ENCODE data around the gene MTCL3.
"Not testable (repeated sequence)": the region's sequence is repeated elsewhere in the genome, so short reads cannot be mapped to it uniquely, and the experiment has no call there.

The MTCL3 gene

DNA sequence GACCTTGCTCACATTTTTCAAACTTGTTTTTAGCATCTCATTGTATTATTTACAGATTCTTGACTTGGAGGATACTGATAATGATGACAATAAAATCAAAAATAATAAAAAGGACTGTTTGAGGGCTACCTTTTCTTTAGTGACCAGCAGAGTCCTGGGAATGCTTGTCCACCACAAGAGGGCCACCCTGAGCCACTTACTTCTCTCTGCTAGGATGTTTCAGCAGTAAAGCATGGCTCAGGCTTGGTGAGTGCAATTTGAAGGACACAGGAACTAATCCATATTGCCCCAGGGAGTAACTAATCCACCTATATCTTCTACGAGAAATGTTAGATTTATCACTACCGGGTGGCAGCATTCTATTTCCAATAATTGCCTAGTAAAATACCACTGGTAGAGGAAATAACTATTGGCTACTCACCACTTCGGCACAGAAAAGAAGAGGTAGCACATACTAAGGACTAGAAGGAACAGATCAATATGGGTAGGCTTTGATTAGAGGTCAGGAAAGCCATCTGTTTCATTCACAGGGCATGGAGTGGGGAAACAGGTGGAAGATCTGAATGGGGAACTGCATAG, 54.2 kb downstream of the MTCL3 start:
- peak; percentile 70 for DNase-seq

DNA sequence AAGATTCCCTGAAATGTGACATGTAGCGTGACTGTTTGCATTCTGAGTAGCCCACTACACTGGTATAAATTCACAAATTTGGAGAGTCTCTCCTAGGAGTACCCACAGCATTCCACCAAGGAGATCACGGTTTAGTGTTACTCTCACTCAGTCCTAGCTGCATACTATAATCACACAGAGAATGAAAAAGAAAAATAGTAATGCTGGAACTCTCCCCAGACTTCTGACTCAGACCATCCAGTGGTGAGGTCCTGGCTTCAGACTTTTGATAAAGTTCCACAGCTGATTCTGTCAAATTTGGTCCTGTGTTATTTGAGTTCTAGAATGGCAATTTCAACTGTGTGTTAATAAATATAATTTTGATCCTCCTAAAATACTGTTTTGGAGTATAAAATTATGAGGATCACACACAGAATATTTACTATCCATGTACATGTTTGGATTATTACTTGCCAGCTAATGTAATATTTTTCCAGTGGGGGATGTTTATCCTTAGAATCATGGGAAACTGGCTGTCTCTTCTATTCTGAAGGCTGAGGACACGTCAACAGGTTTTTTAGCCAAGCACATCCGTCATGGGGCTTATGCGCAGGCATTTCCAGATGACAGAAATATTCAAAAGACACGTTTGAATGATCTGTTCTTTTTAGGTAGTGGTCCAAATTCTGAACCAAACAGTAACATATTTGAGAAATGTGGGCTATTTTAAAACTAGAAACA, 54.8 kb downstream of the MTCL3 start:
- DNase-seq: no peak

DNA sequence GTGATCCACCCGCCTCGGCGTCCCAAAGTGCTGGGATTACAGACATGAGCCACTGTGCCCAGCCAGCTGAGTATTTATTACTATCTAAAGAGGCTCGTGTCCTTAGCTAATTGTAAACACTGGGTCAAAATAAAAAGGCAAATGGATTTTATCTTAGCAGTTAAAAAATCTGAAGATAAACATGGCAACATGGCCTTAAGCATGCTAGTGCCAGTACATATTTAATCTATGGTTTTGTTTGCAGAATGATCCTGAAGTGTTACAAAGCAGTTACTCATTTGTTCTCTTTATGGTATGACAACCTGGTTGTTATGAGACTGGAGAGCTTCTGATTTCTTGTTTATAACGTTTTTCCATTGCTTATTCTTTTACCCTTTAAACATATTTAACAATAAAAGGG, 56.1 kb downstream of the MTCL3 start:
- DNase-seq: no peak

DNA sequence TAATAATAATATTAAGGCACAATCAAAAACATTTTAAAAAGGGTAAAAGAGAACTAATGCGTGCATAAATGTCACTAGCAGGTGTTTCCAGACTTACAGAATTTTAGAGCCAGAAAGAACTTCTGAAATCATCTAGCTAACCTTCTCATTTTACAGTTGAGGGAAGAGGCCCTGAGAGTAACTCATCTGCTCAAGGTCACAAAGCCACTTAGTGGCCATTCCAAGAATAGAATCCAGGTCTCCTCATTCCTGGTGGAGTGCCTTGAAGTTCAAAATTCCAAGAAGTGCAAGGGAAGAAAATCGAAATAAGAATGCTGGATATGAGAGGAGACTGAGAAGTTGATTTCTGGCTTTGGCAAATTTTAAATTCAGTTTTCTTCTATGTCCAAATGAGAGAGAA, 56.8 kb downstream of the MTCL3 start:
- no peak for DNase-seq

DNA sequence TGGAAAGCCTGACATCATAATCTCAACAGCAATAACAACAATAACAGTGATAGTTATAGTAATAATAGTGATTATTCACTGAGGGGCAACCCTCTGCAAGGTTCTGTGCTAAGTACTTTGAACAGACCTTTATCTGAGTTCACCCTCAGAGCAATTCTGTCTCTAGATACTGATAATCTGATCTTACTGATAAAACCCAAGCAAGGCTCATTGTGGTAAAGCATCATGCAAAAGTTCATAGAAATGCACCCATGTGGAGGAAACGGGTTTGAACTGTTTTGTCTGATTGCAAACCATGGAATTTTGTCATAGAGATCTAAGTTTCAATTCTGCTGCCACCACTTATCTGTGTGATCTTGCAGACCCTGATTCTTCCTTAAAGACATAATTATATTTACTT, 58.7 kb downstream of the MTCL3 start:
- DNase-seq: no peak

DNA sequence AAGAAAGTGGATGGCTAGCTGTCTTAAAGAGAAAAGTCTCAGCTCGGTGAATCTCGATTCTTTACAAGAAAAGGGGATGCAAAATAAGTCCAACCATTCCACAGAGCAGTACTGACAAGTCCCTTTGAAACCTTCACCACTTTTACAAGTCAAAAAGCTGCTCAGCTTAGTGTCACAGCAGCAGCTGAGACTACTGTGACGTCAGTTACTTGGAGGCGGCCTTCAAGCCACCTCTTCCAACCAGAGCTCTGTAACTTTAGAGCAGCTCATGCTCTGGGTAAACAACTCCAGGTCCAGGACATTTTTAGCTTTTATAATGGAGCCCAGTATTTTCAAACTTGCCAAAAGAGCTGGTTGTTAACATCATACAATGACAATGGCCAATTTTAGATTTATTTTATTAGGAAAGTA, 59.9 kb downstream of the MTCL3 start, which contains the start of gene KIAA0408:
Gene KIAA0408 (minus strand): TSS at position 159 of the 411 bp plus-strand sequence. CDS start 5,408 bp downstream, outside the sequence.
- DNase-seq: no peak

DNA sequence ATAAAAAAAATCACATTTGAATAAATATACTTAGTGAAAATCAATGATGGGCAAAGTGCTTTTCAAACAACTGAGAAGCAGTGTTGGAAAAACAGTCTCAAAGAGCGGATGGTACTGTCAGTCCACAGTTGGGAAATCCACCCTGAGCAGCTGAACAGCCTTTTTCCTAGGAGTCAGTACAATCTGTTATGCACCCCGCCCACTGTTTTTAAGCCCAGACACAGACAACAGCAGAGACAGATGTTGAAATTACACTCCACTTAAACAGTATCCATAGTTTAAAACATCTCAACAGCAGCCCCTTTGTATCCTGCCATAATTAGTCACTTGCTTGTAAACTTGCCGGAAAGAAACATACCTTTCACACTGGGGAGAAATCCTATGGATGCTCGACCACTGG, 60.3 kb downstream of the MTCL3 start:
- no peak for DNase-seq

DNA sequence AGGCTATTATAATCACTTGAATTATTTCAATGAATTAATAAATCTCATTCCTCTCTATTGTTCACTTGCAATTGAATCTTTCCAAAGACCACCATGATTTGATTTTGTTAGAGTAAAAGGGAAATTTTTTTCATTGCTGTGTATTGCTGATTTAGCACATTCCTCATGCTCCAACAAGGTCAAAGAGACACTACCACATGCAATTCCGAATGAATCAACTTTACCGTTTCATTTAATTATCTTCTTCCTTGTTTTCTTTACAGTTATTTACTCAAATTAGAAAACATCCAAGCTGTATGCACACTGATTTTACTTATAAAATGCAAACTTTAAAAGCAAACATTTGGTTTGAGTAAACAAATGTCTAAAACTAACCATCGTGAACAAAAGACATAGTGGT, 60.9 kb downstream of the MTCL3 start:
- no peak for DNase-seq

DNA sequence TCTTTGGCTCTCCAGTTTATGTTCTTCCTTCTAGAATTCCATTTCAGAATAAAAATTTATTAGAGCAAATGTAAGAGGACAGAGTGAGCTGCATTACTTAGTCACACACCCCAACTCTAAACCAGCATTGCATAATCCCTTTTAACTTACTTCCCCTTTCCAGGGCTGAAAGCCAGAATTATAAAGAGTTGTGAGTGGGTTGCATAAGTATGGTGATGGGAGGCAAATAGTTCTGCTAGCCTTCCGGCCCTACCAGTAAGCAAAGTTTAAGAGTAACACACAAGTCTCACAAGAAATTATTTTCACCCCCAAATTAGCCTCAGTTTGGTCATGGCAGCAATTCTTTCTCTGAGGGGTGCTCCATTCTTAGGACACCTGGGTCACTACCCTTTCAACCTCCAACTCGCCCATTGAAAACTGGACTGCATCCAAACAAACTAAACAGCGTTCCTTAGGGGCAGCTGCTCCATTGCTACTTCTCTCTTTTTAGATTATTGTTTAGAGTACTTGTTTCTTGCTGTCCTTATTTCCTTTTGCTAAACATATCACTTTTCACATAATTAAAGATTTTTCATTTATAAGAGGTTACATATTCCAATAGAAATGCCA, 61.6 kb downstream of the MTCL3 start:
- no peak for DNase-seq

DNA sequence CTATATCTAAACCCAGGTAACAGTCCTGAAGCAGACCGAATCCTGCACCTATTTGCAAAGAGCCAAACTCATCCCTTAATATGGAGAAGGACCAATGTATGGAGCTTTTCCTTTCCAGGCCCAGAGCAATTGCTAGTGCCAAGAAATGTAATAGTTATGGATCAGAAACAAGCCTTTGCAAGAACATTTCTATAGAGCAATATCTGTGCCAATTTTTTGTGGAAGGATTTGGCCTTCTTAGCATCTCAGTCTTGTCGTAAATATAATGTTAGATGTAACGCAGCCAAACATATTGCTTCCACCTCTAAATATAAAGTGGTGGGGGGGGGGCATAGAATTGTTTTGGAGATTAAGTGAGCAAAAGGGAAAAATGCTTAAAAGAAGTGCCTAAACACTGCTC, 62.7 kb downstream of the MTCL3 start:
- no peak for DNase-seq

DNA sequence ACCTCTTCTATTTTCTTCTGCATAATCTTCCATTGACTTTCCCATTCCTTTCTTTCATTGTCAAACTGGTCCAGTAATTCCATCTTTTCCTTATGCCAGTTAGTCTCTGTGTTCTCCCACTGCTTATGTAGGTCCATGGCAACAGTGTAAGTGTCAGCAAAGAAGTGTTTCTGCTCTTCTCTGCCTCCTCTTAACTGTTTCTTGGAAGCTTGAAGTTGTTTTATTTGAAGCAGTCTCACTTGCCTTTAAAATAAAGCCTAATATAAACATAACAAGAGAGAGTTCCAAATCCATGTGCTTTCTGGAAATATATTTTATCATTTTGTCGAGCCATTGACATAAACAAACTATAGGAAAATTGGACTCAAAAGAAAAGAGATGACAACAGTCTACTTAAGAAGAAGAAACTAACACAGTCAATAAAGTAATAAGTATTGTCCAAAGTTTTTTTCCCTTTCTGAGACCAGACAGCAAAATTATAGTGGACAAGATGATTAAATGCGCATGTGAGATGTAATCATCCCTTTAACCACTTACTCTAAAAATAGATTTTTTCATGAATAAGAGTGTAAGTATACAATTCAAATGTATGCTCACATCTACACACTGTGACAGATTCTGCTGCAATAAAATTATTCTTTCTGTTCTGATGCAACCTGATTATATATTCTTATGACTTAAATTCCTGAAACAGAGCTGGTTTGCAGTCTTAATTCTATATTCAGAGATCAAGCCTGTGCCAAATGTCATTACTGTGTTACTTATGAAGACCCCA, 65.1 kb downstream of the MTCL3 start:
- no peak for DNase-seq

DNA sequence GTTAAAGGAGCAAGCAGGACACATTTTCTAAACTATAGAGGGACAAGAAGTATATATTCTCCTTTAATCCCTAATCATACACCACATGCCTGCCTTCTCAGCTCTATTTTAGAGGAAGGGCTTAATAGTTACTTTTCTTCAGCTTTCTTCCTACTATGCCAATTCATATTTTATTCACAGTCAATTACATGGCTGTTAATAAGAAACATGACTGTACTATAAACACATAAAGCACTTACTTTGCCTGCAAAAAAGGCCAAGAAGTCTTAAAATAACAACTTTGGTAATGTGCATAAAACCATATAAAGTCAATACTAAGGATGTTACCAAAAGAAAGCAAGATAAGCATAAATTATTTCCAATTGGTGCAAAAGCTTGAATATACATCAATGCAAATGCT, 66.3 kb downstream of the MTCL3 start:
- DNase-seq: no peak

DNA sequence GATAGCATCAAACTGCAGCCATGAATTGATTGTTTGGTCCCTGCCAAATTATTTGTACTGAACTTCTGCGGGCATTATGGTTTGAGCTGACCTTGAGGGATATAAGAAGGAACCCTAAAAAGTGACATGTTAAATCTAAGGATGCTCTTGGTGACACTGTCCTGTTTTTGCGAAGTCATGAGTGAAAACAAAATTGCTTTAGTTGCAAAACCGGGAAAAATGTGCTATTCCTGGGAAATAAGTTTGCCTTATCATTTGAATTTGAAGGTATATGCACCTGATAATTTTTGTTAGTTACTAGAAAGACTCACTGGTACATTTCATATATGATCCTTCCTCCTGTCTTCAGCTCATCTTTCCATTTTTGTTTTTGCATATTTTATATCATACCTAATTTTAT, 67.7 kb downstream of the MTCL3 start:
- no peak for DNase-seq

DNA sequence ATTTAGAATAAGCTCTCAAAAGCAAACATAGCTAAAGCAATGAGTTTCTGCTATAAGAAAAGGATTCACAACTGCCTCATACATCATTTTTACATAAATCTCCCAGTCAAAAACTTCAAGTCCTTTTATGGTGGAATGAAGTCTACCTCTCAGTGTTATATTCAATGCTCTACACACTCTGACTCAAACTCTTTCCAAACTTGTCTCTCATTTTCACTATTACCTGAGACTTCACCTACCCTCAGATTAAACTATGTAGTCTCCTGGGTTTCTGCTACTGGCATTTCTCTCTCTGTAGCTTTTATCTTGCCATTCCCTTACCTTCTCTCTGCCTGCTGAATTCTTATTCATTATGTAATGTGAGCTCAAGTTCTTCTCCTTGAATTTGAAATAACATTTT, 71.4 kb downstream of the MTCL3 start:
- no peak for DNase-seq

DNA sequence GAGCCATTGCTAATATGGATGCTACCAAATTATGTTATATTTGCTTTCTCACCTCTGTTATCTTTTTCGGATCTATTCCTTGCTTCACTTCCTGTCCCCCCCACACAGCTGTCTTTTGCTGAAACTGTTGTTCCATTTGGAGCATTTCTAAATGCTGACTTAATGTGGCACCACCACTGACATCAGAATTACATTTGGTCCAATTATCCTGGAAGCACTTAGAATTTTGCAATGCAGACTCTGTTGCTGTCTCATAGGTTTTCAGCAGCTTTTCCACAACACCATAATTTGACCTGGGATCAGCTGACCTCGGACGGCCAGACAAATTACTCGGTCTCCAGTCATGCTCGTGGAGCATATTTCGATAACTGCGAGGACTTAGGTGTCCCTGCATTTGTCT, 72.8 kb downstream of the MTCL3 start:
- DNase-seq: no peak

DNA sequence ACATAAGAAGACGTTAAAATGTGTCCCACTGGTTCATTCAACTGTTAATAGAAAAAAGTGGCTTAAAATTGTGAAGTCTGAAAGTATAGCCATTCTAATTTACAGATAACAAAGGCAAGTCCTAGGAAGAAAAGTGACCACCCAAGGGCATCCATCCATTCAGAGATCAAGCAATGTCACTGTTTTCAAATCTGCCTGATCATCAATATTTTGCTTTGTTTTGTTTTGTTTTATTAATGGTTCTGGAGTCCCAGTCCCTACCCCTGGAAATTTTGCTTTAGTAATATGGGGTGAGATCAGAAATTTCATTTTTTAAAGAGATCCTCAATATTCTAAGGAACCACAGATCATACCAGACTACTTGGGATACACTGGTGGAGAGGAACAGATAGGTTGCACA, 77.3 kb downstream of the MTCL3 start:
- no peak for DNase-seq

DNA sequence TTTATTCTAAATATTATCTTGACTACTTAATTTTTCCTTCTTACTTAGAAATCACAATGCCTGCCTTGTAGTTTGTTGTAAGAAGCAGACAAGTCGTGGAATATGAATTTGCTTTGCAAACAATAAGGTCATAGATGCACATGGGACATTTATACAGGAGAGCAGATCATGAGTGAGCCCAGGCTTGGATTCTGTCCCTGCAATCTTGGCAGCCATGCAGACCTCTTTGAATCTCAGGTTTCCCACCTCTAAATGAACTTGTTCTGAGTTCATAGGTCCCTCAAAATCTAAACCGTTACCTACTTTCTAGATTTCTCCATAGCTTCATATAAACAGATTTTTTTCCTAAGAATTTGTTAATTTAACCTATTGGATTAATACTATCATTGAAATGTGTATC, 79.4 kb downstream of the MTCL3 start:
- DNase-seq: no peak

DNA sequence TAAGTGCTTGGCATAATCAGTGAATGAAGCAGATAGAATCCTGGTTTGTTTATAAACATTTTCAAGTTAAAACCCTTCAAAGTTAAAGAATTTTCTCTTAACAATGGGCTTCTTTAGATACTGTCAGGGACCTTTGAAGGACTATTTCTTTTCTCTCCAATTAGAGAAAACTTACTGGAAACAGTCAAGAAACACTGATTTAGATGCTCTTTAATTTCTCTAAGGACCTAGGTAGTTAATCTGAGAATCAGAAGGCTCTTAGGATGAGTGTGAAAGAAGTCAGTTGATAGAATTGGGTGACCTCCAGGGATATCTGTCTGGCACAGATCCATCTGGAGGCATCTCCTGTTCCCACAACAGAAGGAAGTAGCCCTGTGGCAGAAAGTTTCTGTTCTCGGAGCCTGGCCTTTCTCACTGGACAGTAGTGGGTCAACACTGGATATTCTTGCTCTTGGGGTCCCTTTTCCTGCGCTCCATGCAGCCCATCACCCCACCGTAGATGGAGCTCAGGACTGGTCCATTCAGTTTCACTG, 82.5 kb downstream of the MTCL3 start:
- no peak for DNase-seq

DNA sequence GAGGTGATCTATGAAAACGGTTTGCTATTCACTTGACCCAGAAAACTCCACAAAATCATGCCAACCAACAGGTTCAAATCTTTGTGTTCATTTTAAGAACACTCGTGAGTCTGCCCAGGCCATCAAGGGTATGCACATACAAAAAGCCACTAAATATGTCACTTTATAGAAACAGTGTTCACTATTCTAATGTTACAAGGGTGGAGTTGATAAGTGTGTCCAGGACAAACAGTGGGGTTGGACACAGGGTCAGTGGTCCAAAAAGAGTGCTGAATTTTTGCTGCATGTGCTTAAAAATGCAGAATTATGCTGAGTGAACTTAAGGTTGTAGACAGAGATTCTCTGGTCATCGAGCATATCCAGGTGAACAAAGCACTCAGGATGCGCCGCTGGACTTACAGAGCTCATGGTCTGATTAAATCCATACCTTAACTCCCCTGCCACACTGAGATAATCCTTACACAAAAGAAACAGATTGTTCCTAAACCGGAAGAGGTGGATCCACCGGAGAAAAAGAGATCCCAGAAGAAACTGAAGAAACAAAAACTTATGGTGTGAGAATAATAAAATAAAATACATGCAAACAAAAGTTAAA, 83.4 kb downstream of the MTCL3 start:
- DNase-seq: no peak

DNA sequence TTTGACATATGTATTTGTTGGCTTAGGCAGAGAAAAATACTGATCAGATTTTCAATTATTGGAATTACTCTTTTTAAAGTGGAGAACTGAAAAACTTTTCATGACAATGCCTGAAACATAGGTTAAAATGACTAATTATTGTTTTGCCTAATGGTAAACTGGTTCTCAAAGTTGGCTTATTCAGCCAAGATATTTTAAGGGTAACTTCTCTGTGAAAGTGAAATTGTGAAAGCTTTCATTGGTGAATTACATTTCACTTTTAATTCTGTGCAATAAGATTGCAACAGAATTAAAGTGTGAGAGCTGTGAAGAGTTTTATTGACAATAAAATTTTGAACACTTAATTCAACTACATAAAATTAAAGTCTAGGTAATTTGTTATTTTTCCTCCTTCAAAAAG, 84.5 kb downstream of the MTCL3 start:
- DNase-seq: no peak

DNA sequence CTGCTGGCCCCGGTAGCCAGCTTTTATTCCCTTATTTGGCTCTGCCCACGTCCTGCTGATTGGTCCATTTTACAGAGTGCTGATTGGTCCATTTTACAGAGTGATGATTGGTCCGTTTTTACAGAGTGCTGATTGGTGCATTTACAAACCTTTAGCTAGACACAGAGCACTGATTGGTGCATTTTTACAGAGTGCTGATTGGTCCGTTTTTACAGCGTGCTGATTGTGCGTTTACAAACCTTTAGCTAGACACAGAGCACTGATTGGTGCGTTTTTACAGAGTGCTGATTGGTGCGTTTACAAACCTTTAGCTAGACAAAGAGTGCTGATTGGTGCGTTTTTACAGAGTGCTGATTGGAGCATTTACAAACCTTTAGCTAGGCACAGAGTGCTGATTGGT, 90.6 kb downstream of the MTCL3 start:
- DNase-seq: not testable (repeated sequence)

DNA sequence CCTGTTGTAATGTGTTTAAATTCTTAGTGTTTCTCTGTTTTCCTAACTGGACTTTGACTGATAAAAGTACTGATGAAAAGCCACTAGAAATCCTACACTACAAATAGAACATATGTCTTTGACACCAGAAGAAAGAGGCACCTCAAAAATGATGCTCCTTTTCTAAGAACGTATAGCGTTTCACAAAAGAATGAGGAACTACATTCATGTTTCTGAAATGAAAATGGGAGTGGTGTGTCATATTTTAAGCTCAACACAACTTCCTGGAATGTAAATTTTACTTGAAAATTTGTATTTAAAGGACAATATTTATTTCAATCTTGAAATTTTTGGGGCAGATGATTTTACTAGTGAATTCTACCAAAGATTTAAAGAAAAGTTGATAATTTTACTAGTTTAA, 95.2 kb downstream of the MTCL3 start:
- DNase-seq: no peak
